Measurements from ENCODE around the gene CYB561A3. TPM values are rescaled to one million over a fixed set of nuclear protein-coding genes. Genes with fewer than 3 reads are reported as not detected.

The CYB561A3 gene
- total RNA-seq, 1 donor from 2014 or later: 34.9 TPM

DNA sequence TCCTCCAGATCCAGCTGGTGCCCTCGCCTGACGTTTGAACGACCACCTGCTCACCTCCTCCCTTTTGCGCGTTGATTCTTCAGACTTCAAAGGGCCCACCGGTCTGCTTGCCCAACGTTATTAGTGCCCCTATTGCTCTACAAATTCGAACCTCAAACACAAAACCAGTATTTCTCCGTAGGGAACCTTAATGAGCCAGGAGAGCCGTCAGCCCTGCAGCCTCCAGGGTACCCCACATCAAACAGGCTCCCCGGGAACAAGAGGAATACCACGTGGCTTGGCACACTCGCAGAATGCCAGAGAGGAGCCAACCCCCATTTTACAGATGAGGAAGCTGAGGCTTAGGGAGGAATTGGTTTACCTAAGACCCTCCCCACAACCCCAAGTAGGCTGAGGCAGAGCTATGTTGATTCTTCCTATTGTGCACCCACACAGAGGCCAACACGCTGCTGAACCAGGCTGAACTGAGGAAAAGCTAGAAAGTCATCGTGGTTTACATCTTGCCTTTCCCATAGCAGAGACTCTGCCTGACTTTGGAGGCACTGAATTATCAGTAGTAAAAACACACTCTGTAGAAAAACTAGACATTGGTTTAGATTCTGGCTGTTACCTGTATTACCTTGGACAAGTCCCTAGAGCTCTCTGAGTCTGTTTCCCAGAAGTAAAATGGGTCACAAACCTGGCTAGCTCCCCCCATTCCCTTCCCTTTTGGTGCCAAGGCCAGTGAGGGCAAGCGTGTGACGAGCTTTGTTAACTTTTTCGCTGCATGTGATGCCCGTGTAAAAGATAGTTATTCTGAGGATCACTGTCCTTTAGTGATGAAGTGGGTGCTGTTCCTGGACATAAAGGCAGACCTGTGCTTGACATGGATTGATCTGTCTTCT is 27.9 kb downstream of the CYB561A3 start:
- DNase-seq (ENCODE audit: extremely low spot score, unreplicated experiment): no peak
- Mint-ChIP-seq H3K4me1 (ENCODE audit: unreplicated experiment) (peaks cover 45% of the 10 kb centered on the region), H3K4me3 (peak overlapping the region; percentile 97), H3K36me3 (peaks cover 16% of the 10 kb centered on the region), H3K27me3 (no peaks in the 10 kb centered on the region), H3K27ac (peak overlapping the region; percentile 91), H3K9me3 (no peaks in the 10 kb centered on the region)
- TF ChIP-seq, protein P1, sequence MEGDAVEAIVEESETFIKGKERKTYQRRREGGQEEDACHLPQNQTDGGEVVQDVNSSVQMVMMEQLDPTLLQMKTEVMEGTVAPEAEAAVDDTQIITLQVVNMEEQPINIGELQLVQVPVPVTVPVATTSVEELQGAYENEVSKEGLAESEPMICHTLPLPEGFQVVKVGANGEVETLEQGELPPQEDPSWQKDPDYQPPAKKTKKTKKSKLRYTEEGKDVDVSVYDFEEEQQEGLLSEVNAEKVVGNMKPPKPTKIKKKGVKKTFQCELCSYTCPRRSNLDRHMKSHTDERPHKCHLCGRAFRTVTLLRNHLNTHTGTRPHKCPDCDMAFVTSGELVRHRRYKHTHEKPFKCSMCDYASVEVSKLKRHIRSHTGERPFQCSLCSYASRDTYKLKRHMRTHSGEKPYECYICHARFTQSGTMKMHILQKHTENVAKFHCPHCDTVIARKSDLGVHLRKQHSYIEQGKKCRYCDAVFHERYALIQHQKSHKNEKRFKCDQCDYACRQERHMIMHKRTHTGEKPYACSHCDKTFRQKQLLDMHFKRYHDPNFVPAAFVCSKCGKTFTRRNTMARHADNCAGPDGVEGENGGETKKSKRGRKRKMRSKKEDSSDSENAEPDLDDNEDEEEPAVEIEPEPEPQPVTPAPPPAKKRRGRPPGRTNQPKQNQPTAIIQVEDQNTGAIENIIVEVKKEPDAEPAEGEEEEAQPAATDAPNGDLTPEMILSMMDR (conservative IDR thresholded peaks at IDR 0.05): no peak

DNA sequence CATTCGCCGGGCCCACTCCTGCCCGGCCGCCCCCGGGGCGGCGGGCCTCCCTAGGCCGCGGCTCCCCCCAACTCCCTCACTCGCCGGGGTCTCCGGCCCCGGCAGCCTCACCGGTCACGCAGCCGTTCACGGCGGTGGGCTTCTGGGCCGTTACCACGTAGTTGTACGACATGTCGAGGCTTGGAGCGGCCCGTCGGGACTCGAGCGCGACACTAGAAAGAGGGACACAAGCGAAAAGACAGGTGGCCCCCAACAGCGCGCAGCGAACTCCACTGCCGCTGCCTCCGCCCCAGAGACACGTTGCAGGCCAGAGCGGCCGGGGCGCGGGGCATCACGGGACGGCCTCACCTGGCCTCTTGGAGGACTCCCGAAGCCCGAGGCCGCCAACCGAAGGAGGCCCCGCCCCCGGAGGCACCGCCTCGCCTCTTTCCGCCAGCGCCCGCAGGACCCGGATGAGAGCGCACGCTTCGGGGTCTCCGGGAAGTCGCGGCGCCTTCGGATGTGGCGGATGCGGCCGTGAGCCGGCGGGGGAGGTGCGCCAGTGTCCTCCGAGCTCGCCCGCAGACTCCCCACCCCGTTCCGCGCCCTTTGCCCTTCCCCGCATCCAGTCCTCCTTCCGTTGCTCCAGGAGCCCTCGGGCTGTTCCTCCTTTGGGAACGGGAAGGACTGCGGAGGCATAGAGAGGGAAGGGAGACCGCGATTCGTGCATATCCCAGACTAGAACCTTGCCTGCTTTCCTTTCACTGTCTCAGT is 28.7 kb downstream of the CYB561A3 start, which contains the start of the genes DDB1 and TKFC:
Gene DDB1 (minus strand): TSS at position 309 of the 753 bp plus-strand sequence. CDS start 137 bp downstream, at position 172.
Gene TKFC (plus strand): TSS at position 432 of the 753 bp plus-strand sequence. CDS start 1,501 bp downstream, outside the sequence.
- TF ChIP-seq, protein P1 (conservative IDR thresholded peaks at IDR 0.05): no peak
- H3K9me3 Mint-ChIP-seq: no peaks in the 10 kb centered on the region
- peaks cover 45% of the 10 kb centered on the region for H3K4me1 Mint-ChIP-seq (ENCODE audit: unreplicated experiment)
- peak; percentile 98 for DNase-seq (ENCODE audit: extremely low spot score, unreplicated experiment)
- H3K4me3 Mint-ChIP-seq: peak within 1 kb of the TSS; percentile 97
- peaks cover 20% of the 10 kb centered on the region for H3K36me3 Mint-ChIP-seq
- H3K27me3 Mint-ChIP-seq: no peaks in the 10 kb centered on the region
- peak within 1 kb of the TSS; percentile 91 for H3K27ac Mint-ChIP-seq

DNA sequence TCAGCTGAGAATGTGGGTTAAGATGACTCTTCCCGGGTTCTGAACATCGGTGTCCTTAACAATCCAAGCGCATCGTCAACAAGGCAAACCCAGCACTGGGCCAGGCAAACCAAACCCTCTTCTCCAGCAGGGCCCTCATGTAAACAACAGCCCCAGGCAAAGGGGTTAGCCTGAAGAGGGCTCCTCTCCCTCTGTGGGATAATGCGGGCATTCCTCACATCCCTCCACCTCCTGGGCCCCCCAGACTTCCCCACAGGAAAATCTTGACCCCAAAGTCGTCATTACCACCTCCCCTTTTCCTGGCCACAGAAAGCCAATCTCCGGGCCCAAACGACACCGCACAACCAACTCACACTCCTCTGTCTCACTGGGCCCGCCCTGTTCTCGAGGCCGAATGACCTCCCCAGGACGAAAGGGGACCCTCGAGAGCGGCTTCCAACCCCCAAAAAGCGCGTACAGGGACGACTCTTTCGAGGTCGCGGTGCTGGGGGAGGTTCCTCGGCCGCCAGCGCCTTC is 29.3 kb downstream of the CYB561A3 start:
- H3K9me3 Mint-ChIP-seq: no peaks in the 10 kb centered on the region
- peaks cover 45% of the 10 kb centered on the region for H3K4me1 Mint-ChIP-seq (ENCODE audit: unreplicated experiment)
- peak overlapping the region; percentile 97 for H3K4me3 Mint-ChIP-seq
- H3K36me3 Mint-ChIP-seq: peaks cover 27% of the 10 kb centered on the region
- H3K27ac Mint-ChIP-seq: peak overlapping the region; percentile 91
- TF ChIP-seq, protein P1 (conservative IDR thresholded peaks at IDR 0.05): no peak
- DNase-seq (ENCODE audit: extremely low spot score, unreplicated experiment): no peak
- H3K27me3 Mint-ChIP-seq: no peaks in the 10 kb centered on the region

DNA sequence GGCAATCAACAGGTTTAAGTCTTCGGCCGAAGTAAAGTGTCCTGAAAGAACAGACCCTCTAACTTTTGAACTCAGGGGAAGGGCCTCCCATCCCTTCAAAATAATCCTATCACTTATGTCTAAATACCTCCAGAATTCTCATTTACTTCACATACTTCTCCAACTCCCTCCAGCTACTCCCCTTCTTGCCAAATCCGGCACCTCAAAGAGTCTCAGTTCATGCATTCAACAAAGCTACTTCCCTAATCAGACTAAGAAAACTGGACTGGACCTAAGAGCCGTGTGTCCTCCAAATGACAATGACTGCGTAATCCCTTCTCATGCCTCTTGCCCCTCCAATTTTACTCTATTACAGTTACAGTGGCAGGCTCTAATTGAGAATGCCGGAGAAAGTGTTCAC is 30.0 kb downstream of the CYB561A3 start:
- DNase-seq (ENCODE audit: extremely low spot score, unreplicated experiment): no peak
- Mint-ChIP-seq H3K36me3 (peaks cover 27% of the 10 kb centered on the region), H3K9me3 (no peaks in the 10 kb centered on the region), H3K4me1 (ENCODE audit: unreplicated experiment) (peaks cover 38% of the 10 kb centered on the region), H3K27ac (peak overlapping the region; percentile 91), H3K27me3 (no peaks in the 10 kb centered on the region), H3K4me3 (peak overlapping the region; percentile 97)
- TF ChIP-seq, protein P1 (conservative IDR thresholded peaks at IDR 0.05): no peak

DNA sequence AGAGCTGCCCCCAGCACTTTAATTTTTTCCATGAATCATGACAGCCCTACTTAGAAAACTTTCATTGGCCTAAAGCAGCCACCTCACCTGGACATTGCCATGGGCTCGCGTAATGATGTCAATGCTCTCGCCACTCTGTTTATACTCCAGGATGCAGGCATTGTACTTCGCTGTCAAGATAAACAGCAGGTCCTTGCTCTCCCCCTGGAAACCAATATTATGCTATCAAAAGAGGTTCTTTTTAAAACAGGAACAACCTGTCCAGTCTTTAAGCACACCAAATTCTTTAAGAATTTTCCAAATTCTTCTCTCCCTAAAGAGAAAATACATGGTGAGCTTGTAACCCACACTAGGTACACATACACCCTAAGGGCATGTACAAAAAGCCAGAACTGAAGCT is 31.8 kb downstream of the CYB561A3 start:
- no peak for DNase-seq (ENCODE audit: extremely low spot score, unreplicated experiment)
- TF ChIP-seq, protein P1 (conservative IDR thresholded peaks at IDR 0.05): no peak
- Mint-ChIP-seq H3K36me3 (peaks cover 30% of the 10 kb centered on the region), H3K27me3 (no peaks in the 10 kb centered on the region), H3K4me3 (peak overlapping the region; percentile 53), H3K9me3 (no peaks in the 10 kb centered on the region), H3K27ac (peak overlapping the region; percentile 36), H3K4me1 (ENCODE audit: unreplicated experiment) (peaks cover 30% of the 10 kb centered on the region)
